IPS DF 19.7 (cell line): ENCODE measurements around the gene MYL4.
"Not testable (repeated sequence)": the region's sequence is repeated elsewhere in the genome, so short reads cannot be mapped to it uniquely, and the experiment has no call there.

Experiments
- DNase-seq: peaks from one replicate; pipeline ENCODE4 v3.0.0-alpha.2; 2013; ENCODE audit warnings: low read depth, low spot score

MYL4 gene

GRCh38 chr17:47243737-47244598 is 34.8 kb downstream of the MYL4 start:
- DNase-seq, result no peak

GRCh38 chr17:47244697-47245096 is 35.5 kb downstream of the MYL4 start:
- DNase-seq, result no peak

- no peak for DNase-seq
Measured at GRCh38 chr17:47246120-47246519, 37.0 kb downstream of the MYL4 start.

GRCh38 chr17:47250855-47251254 is 41.7 kb downstream of the MYL4 start:
- no peak for DNase-seq

- DNase-seq, result no peak
Measured at GRCh38 chr17:47251421-47251940, 42.3 kb downstream of the MYL4 start.

- no peak for DNase-seq
Measured at GRCh38 chr17:47252209-47252608, 43.1 kb downstream of the MYL4 start.

GRCh38 chr17:47252766-47253512 is 43.8 kb downstream of the MYL4 start:
- DNase-seq, result no peak

- DNase-seq, result no peak
Measured at GRCh38 chr17:47253541-47254402, 44.6 kb downstream of the MYL4 start, which contains the start of gene ITGB3. Gene ITGB3, plus strand, starts transcription at chr17:47253827. Its CDS starts 35 bp downstream, at chr17:47253862.

GRCh38 chr17:47254403-47254943 is 45.3 kb downstream of the MYL4 start:
- no peak for DNase-seq

- DNase-seq, result no peak
Measured at GRCh38 chr17:47257651-47258339, 48.6 kb downstream of the MYL4 start.

- no peak for DNase-seq
Measured at GRCh38 chr17:47262586-47262985, 53.4 kb downstream of the MYL4 start.

- no peak for DNase-seq
Measured at GRCh38 chr17:47264166-47264565, 55.0 kb downstream of the MYL4 start.

- DNase-seq, result no peak
Measured at GRCh38 chr17:47265983-47266541, 56.9 kb downstream of the MYL4 start.

GRCh38 chr17:47266782-47267181 is 57.6 kb downstream of the MYL4 start:
- no peak for DNase-seq

- no peak for DNase-seq
Measured at GRCh38 chr17:47267354-47267828, 58.2 kb downstream of the MYL4 start.

- not testable (repeated sequence) for DNase-seq
Measured at GRCh38 chr17:47268964-47269363, 59.8 kb downstream of the MYL4 start.

GRCh38 chr17:47269561-47270280 is 60.6 kb downstream of the MYL4 start:
- DNase-seq, result not testable (repeated sequence)

- DNase-seq, result no peak
Measured at GRCh38 chr17:47270946-47271705, 62.0 kb downstream of the MYL4 start.

GRCh38 chr17:47272491-47272890 is 63.3 kb downstream of the MYL4 start:
- DNase-seq, result no peak
